PC-3 (cell line): ENCODE data around the gene C1QTNF6. TPM values are rescaled to one million over a fixed set of nuclear protein-coding genes. Genes with fewer than 3 reads are reported as not detected.
A peak's percentile ranks its signal among the peaks of the same experiment; 100 is the strongest.

Experiments used
- ATAC-seq: fragments of 200-7000 bp; cut with Tn5 transposase; 2 replicates; pipeline ENCODE4 v1.9.1; 2020; ENCODE audit warnings: mild to moderate bottlenecking, moderate library complexity
- BruUV-seq: library from RNA; stranded (reverse); fragments of 400-500 nt; replicated peaks from 2 replicates; lab custom pipeline; 2021; lab: Mats Ljungman, UMichigan
- CTCF ChIA-PET: fragments of 300-600 bp; sonication (Branson Sonifier 250); formaldehyde crosslinking; loops from one replicate; lab custom pipeline; 2022; ENCODE audit warnings: antibody characterized with exemption; lab: Charles Lee
- POLR2A ChIA-PET: fragments of 300-600 bp; sonication (Branson Sonifier 250); formaldehyde crosslinking; loops from one replicate; lab custom pipeline; 2022; ENCODE audit warnings: antibody characterized with exemption; ENCODE audit not compliant: unreplicated experiment; lab: Charles Lee
- DNase-seq: peaks from one replicate; pipeline ENCODE4 v3.0.0-alpha.2; 2015
- H2AFZ ChIP-seq: fragments of 300-600 bp; sonication (generic); 2 replicates; pipeline ENCODE4 v1.6.0; 2016; ENCODE audit warnings: antibody characterized with exemption, low read length
- H3F3A ChIP-seq: fragments of 300-600 bp; sonication (generic); one replicate; pipeline ENCODE4 v1.6.0; 2017; ENCODE audit warnings: antibody characterized with exemption, low read length, control low read depth, mild to moderate bottlenecking; ENCODE audit not compliant: unreplicated experiment
- H3K27ac ChIP-seq: fragments of 300-600 bp; sonication (generic); 2 replicates; pipeline ENCODE4 v1.5.1; 2016; ENCODE audit warnings: mild to moderate bottlenecking, low read length
- H3K27me3 ChIP-seq: fragments of 300-600 bp; sonication (generic); 2 replicates; pipeline ENCODE4 v1.6.1; 2016; ENCODE audit warnings: low read length, mixed read lengths
- H3K36me3 ChIP-seq: fragments of 300-600 bp; sonication (generic); 2 replicates; pipeline ENCODE4 v1.6.1; 2016; ENCODE audit warnings: low read depth, mixed run types, low read length, mixed read lengths
- H3K4me1 ChIP-seq: fragments of 300-600 bp; sonication (generic); 2 replicates; pipeline ENCODE4 v1.5.1; 2016; ENCODE audit warnings: low read length; ENCODE audit not compliant: insufficient read depth
- H3K4me2 ChIP-seq: fragments of 300-600 bp; sonication (generic); 2 replicates; pipeline ENCODE4 v1.6.0; 2016; ENCODE audit warnings: low read length
- H3K4me3 ChIP-seq: fragments of 300-600 bp; sonication (generic); 2 replicates; pipeline ENCODE4 v1.5.1; 2016; ENCODE audit warnings: mild to moderate bottlenecking, low read length, mixed read lengths
- H3K79me2 ChIP-seq: fragments of 300-600 bp; sonication (generic); 2 replicates; pipeline ENCODE4 v1.6.1; 2017; ENCODE audit warnings: low read length, mixed read lengths
- H3K9ac ChIP-seq: fragments of 300-600 bp; sonication (generic); 2 replicates; pipeline ENCODE4 v1.6.0; 2016; ENCODE audit warnings: mild to moderate bottlenecking, low read length
- H3K9me2 ChIP-seq: fragments of 300-600 bp; sonication (generic); replicated peaks from 2 replicates; pipeline ENCODE4 v1.6.1; 2016; ENCODE audit warnings: mixed run types, low read length, mixed read lengths
- H3K9me3 ChIP-seq: fragments of 300-600 bp; sonication (generic); 2 replicates; pipeline ENCODE4 v1.6.1; 2016; ENCODE audit warnings: low read length, mixed read lengths
- H4K20me1 ChIP-seq: fragments of 300-600 bp; sonication (generic); 2 replicates; pipeline ENCODE4 v1.6.1; 2016; ENCODE audit warnings: low read length, mixed read lengths
- EZH2 ChIP-seq: fragments of 300-600 bp; sonication (generic); IDR thresholded peaks from one replicate; pipeline ENCODE4 v1.6.1; 2017; ENCODE audit warnings: antibody characterized with exemption, mild to moderate bottlenecking, low read length; ENCODE audit not compliant: unreplicated experiment
- EZH2phosphoT487 ChIP-seq: fragments of 300-600 bp; sonication (generic); IDR thresholded peaks from 2 replicates; pipeline ENCODE4 v1.6.1; 2018; ENCODE audit warnings: mild to moderate bottlenecking, antibody characterized with exemption, low read length, borderline replicate concordance
- intact Hi-C: fragments of 100-400 bp; cut with micrococcal nuclease; formaldehyde crosslinking; loops from 2 replicates; pipeline ENCODE4 v1.9.0; 2023
- total RNA-seq: library from RNA; depleted of rRNA; stranded (reverse); fragments of >200 nt; gene quantifications from 2 replicates; pipeline ENCODE4 v1.2.3, GENCODE V29; 2014
- TF ChIP-seq, protein P1 (sequence below): fragments of 300-600 bp; sonication (generic); conservative IDR thresholded peaks from 2 replicates; pipeline ENCODE4 v1.5.1; 2017; ENCODE audit warnings: antibody characterized with exemption, low read depth, mild to moderate bottlenecking, low read length

C1QTNF6 gene
- total RNA-seq, 1 experiment from 2014 or later: 3.8 TPM

DNA sequence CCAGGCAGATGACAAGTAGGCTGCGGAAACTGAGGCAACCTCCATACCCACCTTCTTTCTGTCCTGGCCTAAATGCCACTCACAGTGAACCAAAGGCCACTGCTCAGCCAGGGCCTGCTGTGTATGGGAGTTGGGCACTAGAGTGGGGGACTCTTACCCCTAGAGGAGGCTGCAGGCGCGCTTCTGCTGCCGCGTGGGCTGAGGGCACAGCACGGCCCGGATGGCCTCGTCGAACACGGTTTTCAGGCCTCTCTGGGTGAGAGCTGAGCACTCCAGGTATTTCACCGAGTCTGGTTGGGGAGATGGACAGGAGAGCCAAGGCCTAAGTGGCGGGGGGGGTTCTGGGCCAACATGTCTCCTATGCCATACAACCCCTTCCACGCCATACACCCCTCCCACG, 38.5 kb upstream of the C1QTNF6 start:
- intact Hi-C loops: no loop called here
- Histone ChIP-seq H3K4me3 (no peak overlapping the region), H3K4me2 (no peak overlapping the region), H3K9me2 (no peaks in the 10 kb centered on the region), H3K36me3 (no peaks in the 10 kb centered on the region; the same call in 1 of the 2 replicates), H2AFZ (no peak overlapping the region), H4K20me1 (no peaks in the 10 kb centered on the region), H3K79me2 (no peaks in the 10 kb centered on the region), H3K27ac (no peak overlapping the region), H3K9me3 (no peaks in the 10 kb centered on the region), H3F3A (no peaks in the 10 kb centered on the region), H3K9ac (no peak overlapping the region), H3K4me1 (peaks cover 33% of the 10 kb centered on the region), H3K27me3 (no peaks in the 10 kb centered on the region)
- no TSS peak for BruUV-seq
- ATAC-seq (no peak), DNase-seq (no peak)
- TF ChIP-seq EZH2: no peak
- TF ChIP-seq EZH2phosphoT487: no peak
- TF ChIP-seq, protein P1, sequence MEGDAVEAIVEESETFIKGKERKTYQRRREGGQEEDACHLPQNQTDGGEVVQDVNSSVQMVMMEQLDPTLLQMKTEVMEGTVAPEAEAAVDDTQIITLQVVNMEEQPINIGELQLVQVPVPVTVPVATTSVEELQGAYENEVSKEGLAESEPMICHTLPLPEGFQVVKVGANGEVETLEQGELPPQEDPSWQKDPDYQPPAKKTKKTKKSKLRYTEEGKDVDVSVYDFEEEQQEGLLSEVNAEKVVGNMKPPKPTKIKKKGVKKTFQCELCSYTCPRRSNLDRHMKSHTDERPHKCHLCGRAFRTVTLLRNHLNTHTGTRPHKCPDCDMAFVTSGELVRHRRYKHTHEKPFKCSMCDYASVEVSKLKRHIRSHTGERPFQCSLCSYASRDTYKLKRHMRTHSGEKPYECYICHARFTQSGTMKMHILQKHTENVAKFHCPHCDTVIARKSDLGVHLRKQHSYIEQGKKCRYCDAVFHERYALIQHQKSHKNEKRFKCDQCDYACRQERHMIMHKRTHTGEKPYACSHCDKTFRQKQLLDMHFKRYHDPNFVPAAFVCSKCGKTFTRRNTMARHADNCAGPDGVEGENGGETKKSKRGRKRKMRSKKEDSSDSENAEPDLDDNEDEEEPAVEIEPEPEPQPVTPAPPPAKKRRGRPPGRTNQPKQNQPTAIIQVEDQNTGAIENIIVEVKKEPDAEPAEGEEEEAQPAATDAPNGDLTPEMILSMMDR: no peak
- CTCF ChIA-PET: no interaction called here
- POLR2A ChIA-PET: no interaction called here

DNA sequence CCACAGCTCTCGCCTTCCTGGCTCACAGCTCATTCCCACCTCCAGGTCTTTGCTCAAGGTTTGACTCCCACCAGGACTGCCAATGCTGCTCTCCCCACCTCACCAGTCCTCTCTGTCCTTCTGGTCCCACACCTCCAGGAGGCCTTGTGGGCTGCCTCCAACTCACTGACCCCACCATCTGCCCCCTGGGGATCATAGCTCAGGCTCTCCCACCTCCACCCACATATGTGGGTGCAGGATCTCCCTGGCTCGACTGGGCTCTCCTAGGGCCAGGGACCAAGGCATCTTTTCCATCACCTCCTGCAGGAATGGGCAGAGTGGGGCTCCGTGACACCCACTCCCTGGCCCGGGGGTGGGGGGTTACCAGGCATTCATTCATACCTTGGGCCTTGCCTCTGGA, 38.0 kb upstream of the C1QTNF6 start:
- H3K27me3 ChIP-seq: no peaks in the 10 kb centered on the region
- no peaks in the 10 kb centered on the region for H3K9me2 ChIP-seq
- H3K4me3 ChIP-seq: no peak overlapping the region
- ChIA-PET CTCF (no interaction called here), POLR2A (no interaction called here)
- H3K79me2 ChIP-seq: no peaks in the 10 kb centered on the region
- BruUV-seq: no TSS peak
- TF ChIP-seq EZH2phosphoT487 (no peak), EZH2 (no peak)
- TF ChIP-seq, protein P1: no peak
- H3K27ac ChIP-seq: no peak overlapping the region
- H3K4me2 ChIP-seq: no peak overlapping the region
- H4K20me1 ChIP-seq: no peaks in the 10 kb centered on the region
- H3K4me1 ChIP-seq: peaks cover 31% of the 10 kb centered on the region
- intact Hi-C loops: no loop called here
- DNase-seq (no peak), ATAC-seq (no peak)
- H3K9ac ChIP-seq: no peak overlapping the region
- no peak overlapping the region for H2AFZ ChIP-seq
- H3F3A ChIP-seq: no peaks in the 10 kb centered on the region
- no peaks in the 10 kb centered on the region; the same call in 1 of the 2 replicates for H3K36me3 ChIP-seq
- H3K9me3 ChIP-seq: no peaks in the 10 kb centered on the region

DNA sequence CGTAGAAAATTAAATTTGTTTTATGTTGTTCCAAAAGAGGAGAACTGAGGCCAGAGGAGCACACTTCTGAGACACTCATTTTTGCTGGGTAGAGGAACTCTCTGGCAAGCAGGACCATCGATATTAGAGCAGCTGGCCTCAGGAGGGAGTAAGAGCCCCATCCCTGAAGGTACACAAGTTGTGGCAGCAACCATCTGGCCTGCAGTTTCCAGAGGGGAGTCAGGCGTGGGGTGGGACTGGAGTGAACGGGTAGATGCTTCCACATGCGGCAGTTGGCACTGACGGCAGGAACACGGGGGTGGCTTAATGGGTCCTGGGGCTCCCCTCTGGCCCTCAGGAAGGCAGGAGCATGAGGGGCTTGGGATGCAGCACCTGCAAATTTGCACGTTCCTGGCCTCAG, 37.4 kb upstream of the C1QTNF6 start:
- H3F3A ChIP-seq: no peaks in the 10 kb centered on the region
- intact Hi-C loops: no loop called here
- CTCF ChIA-PET: no interaction called here
- POLR2A ChIA-PET: no interaction called here
- peaks cover 25% of the 10 kb centered on the region for H3K4me1 ChIP-seq
- no peak overlapping the region for H3K4me3 ChIP-seq
- H3K9ac ChIP-seq: no peak overlapping the region
- ATAC-seq: no peak
- no peaks in the 10 kb centered on the region for H3K27me3 ChIP-seq
- no peak overlapping the region for H3K27ac ChIP-seq
- H3K79me2 ChIP-seq: no peaks in the 10 kb centered on the region
- H3K9me2 ChIP-seq: no peaks in the 10 kb centered on the region
- BruUV-seq: TSS peak; percentile 77
- no peaks in the 10 kb centered on the region; the same call in 1 of the 2 replicates for H3K36me3 ChIP-seq
- no peak overlapping the region for H2AFZ ChIP-seq
- DNase-seq: no peak
- TF ChIP-seq EZH2phosphoT487: no peak
- no peak for TF ChIP-seq EZH2
- TF ChIP-seq, protein P1: 0 out of 2 replicates have a peak, but pooled peaks have one; percentile 16
- no peaks in the 10 kb centered on the region for H4K20me1 ChIP-seq
- H3K9me3 ChIP-seq: no peaks in the 10 kb centered on the region
- H3K4me2 ChIP-seq: no peak overlapping the region
